SK-N-SH (cell line): ENCODE measurements around the gene MLKL. TPM values are rescaled to one million over a fixed set of nuclear protein-coding genes. Genes with fewer than 3 reads are reported as not detected.

Experiments
- CTCF ChIA-PET: fragments of 300-600, 350-600 bp; formaldehyde crosslinking; extraction: SDS; loops from one replicate; lab custom pipeline; 2021; lab: Yijun Ruan, JAX
- POLR2A ChIA-PET: fragments of 350-600 bp; sonication (Branson Sonifier 250); formaldehyde crosslinking; extraction: SDS; loops from one replicate; lab custom pipeline; 2020; ENCODE audit warnings: antibody characterized with exemption, inconsistent platforms; lab: Yijun Ruan, JAX
- DNase-seq: peaks from one replicate; pipeline ENCODE4 v3.0.0; 2012
- H2AFZ ChIP-seq: fragments of 200-600 bp; sonication (generic); 2 replicates; pipeline ENCODE4 v1.8.1; 2016; ENCODE audit warnings: antibody characterized with exemption, mild to moderate bottlenecking, low read depth
- H3F3A ChIP-seq: fragments of 200-600 bp; sonication (generic); replicated peaks from 2 replicates; pipeline ENCODE3; 2016; ENCODE audit warnings: antibody characterized with exemption, mild to moderate bottlenecking; ENCODE audit not compliant: insufficient read depth
- H3K27ac ChIP-seq, 2 experiments: fragments of 200-500 bp in 1 of 2; fragments of 200-600 bp in 1 of 2; sonication (Bioruptor generic) in 1 of 2; sonication (generic), shearing (Covaris generic) in 1 of 2; 2 replicates each; pipeline versions ENCODE4 v1.5.1 to v1.6.1; 2014 to 2016; ENCODE audit warnings: low read depth in 2 of 2, inconsistent platforms in 1 of 2, low read length in 1 of 2, mild to moderate bottlenecking in 1 of 2, mixed read lengths in 1 of 2
- H3K27me3 ChIP-seq: fragments of 200-600 bp; sonication (generic), shearing (Covaris generic); 2 replicates; pipeline ENCODE4 v1.6.1; 2016; ENCODE audit warnings: mixed run types; ENCODE audit not compliant: insufficient read depth
- H3K36me3 ChIP-seq, 2 experiments: fragments of 200-500 bp in 1 of 2; fragments of 200-600 bp in 1 of 2; sonication (Bioruptor generic) in 1 of 2; sonication (generic) in 1 of 2; replicated peaks in 1 of 2; 2 replicates each; pipeline versions ENCODE3 to v1.5.1; 2014 to 2016; ENCODE audit warnings: low read length in 1 of 2, mild to moderate bottlenecking in 1 of 2; ENCODE audit not compliant: insufficient read depth in 2 of 2, control insufficient read depth in 1 of 2
- H3K4me1 ChIP-seq, 2 experiments: fragments of 200-500 bp in 1 of 2; fragments of 200-600 bp in 1 of 2; sonication (Bioruptor generic) in 1 of 2; sonication (generic), shearing (Covaris generic) in 1 of 2; 2 replicates each; pipeline versions ENCODE4 v1.5.1 to v1.6.1; 2014 to 2016; ENCODE audit warnings: low read depth in 1 of 2, low read length in 1 of 2, mixed run types in 1 of 2; ENCODE audit not compliant: insufficient read depth in 2 of 2, control insufficient read depth in 1 of 2
- H3K4me2 ChIP-seq: fragments of 200-600 bp; sonication (generic), shearing (Covaris generic); 2 replicates; pipeline ENCODE4 v1.6.1; 2017; ENCODE audit warnings: mixed run types
- H3K4me3 ChIP-seq, 2 experiments: fragments of 200-500 bp in 1 of 2; fragments of 200-600 bp in 1 of 2; sonication (Bioruptor generic) in 1 of 2; sonication (generic), shearing (Covaris generic) in 1 of 2; 2 replicates each; pipeline versions ENCODE4 v1.5.1 to v1.8.1; 2014 to 2016; ENCODE audit warnings: low read depth in 2 of 2, inconsistent platforms in 1 of 2, low read length in 1 of 2, mild to moderate bottlenecking in 1 of 2, mixed read lengths in 1 of 2, moderate library complexity in 1 of 2
- H3K79me2 ChIP-seq: fragments of 200-600 bp; sonication (generic); 2 replicates; pipeline ENCODE4 v1.8.1; 2017; ENCODE audit warnings: mild to moderate bottlenecking; ENCODE audit not compliant: insufficient read depth
- H3K9ac ChIP-seq: fragments of 200-600 bp; sonication (generic); 2 replicates; pipeline ENCODE4 v1.6.1; 2017; ENCODE audit warnings: mixed run types
- H3K9me2 ChIP-seq: fragments of 200-600 bp; sonication (generic); 2 replicates; pipeline ENCODE4 v1.6.1; 2017; ENCODE audit warnings: mixed run types
- H3K9me3 ChIP-seq: fragments of 200-600 bp; sonication (generic); 2 replicates; pipeline ENCODE4 v1.6.1; 2017; ENCODE audit warnings: mixed run types, mild to moderate bottlenecking, moderate library complexity
- H4K20me1 ChIP-seq: fragments of 200-600 bp; sonication (generic); 2 replicates; pipeline ENCODE4 v1.6.1; 2017; ENCODE audit warnings: mild to moderate bottlenecking, mixed run types; ENCODE audit not compliant: insufficient read depth
- ELF1 ChIP-seq: IDR thresholded peaks from 2 replicates; pipeline ENCODE4 v1.4.0; 2012
- MEF2A ChIP-seq: IDR thresholded peaks from 2 replicates; pipeline ENCODE4 v1.4.0; 2012; ENCODE audit warnings: low read depth, borderline replicate concordance
- POLR2AphosphoS5 ChIP-seq: IDR thresholded peaks from 2 replicates; pipeline ENCODE4 v1.6.1; 2012; ENCODE audit warnings: low read depth, low read length
- RAD21 ChIP-seq: IDR thresholded peaks from 2 replicates; pipeline ENCODE4 v1.6.1; 2012; ENCODE audit warnings: mild to moderate bottlenecking, low read length
- TEAD4 ChIP-seq: IDR thresholded peaks from 2 replicates; pipeline ENCODE4 v1.4.0; 2012; ENCODE audit warnings: mild to moderate bottlenecking, borderline replicate concordance; ENCODE audit not compliant: insufficient read depth
- YY1 ChIP-seq: IDR thresholded peaks from 2 replicates; pipeline ENCODE4 v1.4.0; 2012; ENCODE audit warnings: low read depth, mild to moderate bottlenecking
- ZBTB33 ChIP-seq: IDR thresholded peaks from 2 replicates; pipeline ENCODE4 v1.4.0; 2012; ENCODE audit warnings: low read depth, borderline replicate concordance
- WGBS: methylation state at CpG from one replicate; pipeline ENCODE4 v1.1.6; 2017; ENCODE audit warnings: low lambda C conversion rate; 5-methylcytosine and 5-hydroxymethylcytosine counted together
- polyA plus RNA-seq, 3 experiments: library from polyadenylated mRNA; depleted of rRNA; stranded (reverse); fragments of >200 nt; gene quantifications; 2 replicates each; pipeline ENCODE4 v1.2.3, GENCODE V29; 2012
- TF ChIP-seq, protein P1 (sequence below): fragments of 150-350 bp; IDR thresholded peaks from 2 replicates; pipeline ENCODE4 v1.6.1; 2016; ENCODE audit warnings: mild to moderate bottlenecking, low read depth, low read length
- TF ChIP-seq, protein P2 (sequence below): IDR thresholded peaks from 2 replicates; pipeline ENCODE4 v1.6.1; 2012; ENCODE audit warnings: mild to moderate bottlenecking, low read depth, low read length, moderate library complexity
- TF ChIP-seq, protein P3 (sequence below): IDR thresholded peaks from 2 replicates; pipeline ENCODE4 v1.4.0; 2012; ENCODE audit warnings: low read depth, borderline replicate concordance

MLKL gene
- polyA plus RNA-seq, 1 of the 3 experiments (the other 2 are of a cell fraction) = 3.6 TPM

GRCh38 chr16:74680681-74681080, 20.0 kb downstream of the MLKL start:
- Histone ChIP-seq H3K9me2 (no peaks in the 10 kb centered on the region), H3K27me3 (no peaks in the 10 kb centered on the region), H3K4me1 (peaks cover 0 to 2% of the 10 kb centered on the region in 2 experiments; a peak in 1 of 4 replicates), H3K27ac (no peak overlapping the region), H2AFZ (no peak overlapping the region), H3K4me2 (no peak overlapping the region), H4K20me1 (no peaks in the 10 kb centered on the region), H3K36me3 (no peaks in the 10 kb centered on the region), H3K79me2 (no peaks in the 10 kb centered on the region), H3K4me3 (no peak overlapping the region), H3K9me3 (no peaks in the 10 kb centered on the region), H3F3A (no peaks in the 10 kb centered on the region), H3K9ac (no peak overlapping the region)
- WGBS = 65% methylated on average over 6 of the region's 6 CpGs
- no peak for DNase-seq
- POLR2A ChIA-PET = interaction anchor here (0.5 kb wide), 1 partner anchor 60 kb away, joined by 3 read pairs; no protein-coding TSS in a partner anchor
- CTCF ChIA-PET = no interaction called here
- TF ChIP-seq POLR2AphosphoS5 (no peak), MEF2A (no peak)
- TF ChIP-seq, protein P1, sequence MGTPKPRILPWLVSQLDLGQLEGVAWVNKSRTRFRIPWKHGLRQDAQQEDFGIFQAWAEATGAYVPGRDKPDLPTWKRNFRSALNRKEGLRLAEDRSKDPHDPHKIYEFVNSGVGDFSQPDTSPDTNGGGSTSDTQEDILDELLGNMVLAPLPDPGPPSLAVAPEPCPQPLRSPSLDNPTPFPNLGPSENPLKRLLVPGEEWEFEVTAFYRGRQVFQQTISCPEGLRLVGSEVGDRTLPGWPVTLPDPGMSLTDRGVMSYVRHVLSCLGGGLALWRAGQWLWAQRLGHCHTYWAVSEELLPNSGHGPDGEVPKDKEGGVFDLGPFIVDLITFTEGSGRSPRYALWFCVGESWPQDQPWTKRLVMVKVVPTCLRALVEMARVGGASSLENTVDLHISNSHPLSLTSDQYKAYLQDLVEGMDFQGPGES = no peak
- TF ChIP-seq, all 33 proteins: peak for 0

DNA sequence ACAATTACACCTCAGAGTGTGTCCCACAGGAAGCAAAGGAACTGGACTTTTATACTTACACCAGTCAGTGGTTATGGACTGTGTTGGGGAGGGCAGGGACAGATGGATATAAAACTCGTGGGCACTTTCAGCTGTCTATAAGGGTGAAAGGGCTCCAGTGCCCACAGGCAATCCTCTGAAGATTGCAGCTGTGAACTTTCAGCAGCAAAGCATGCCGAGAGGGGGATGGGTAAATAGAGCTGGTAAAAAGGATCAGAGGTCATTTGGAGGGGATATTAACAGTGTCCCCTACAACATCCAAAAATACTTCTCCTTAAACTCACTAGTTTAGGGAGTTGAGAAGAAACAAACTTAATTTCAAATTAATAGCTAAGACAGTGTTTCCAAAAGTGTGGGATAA, 20.7 kb downstream of the MLKL start:
- no peaks in the 10 kb centered on the region for H3K79me2 ChIP-seq
- no peak for TF ChIP-seq ZBTB33
- TF ChIP-seq YY1 = no peak
- TF ChIP-seq TEAD4 = no peak
- no peak overlapping the region for H3K4me3 ChIP-seq
- no peak overlapping the region for H3K27ac ChIP-seq
- no peaks in the 10 kb centered on the region for H4K20me1 ChIP-seq
- no peak overlapping the region for H3K4me2 ChIP-seq
- H3K9ac ChIP-seq = no peak overlapping the region
- H3K9me3 ChIP-seq = no peaks in the 10 kb centered on the region
- CTCF ChIA-PET = interaction anchor here (1.7 kb wide), 1 partner anchor 28 kb away, joined by 4 read pairs; no protein-coding TSS in a partner anchor
- H3K36me3 ChIP-seq = no peaks in the 10 kb centered on the region
- no peaks in the 10 kb centered on the region for H3K27me3 ChIP-seq
- H3K9me2 ChIP-seq = no peaks in the 10 kb centered on the region
- WGBS = 52% methylated on average over 2 of the region's 2 CpGs
- no peak for DNase-seq
- H3F3A ChIP-seq = no peaks in the 10 kb centered on the region
- H2AFZ ChIP-seq = no peak overlapping the region
- H3K4me1 ChIP-seq = peaks cover 0 to 2% of the 10 kb centered on the region in 2 experiments; a peak in 1 of 4 replicates
- POLR2A ChIA-PET = interaction anchor here (0.5 kb wide), 1 partner anchor 60 kb away, joined by 3 read pairs; no protein-coding TSS in a partner anchor

GRCh38 chr16:74677868-74678267, 22.8 kb downstream of the MLKL start:
- no peak for DNase-seq
- Histone ChIP-seq H2AFZ (no peak overlapping the region), H3F3A (no peaks in the 10 kb centered on the region), H3K27me3 (no peaks in the 10 kb centered on the region), H3K4me3 (no peak overlapping the region), H3K4me2 (no peak overlapping the region), H3K27ac (no peak overlapping the region), H4K20me1 (no peaks in the 10 kb centered on the region), H3K9ac (no peak overlapping the region), H3K9me2 (no peaks in the 10 kb centered on the region), H3K79me2 (no peaks in the 10 kb centered on the region), H3K9me3 (no peaks in the 10 kb centered on the region), H3K36me3 (no peaks in the 10 kb centered on the region), H3K4me1 (peaks cover 0 to 2% of the 10 kb centered on the region in 2 experiments; a peak in 1 of 4 replicates)
- WGBS = 95% methylated on average over 4 of the region's 4 CpGs
- TF ChIP-seq, protein P2, sequence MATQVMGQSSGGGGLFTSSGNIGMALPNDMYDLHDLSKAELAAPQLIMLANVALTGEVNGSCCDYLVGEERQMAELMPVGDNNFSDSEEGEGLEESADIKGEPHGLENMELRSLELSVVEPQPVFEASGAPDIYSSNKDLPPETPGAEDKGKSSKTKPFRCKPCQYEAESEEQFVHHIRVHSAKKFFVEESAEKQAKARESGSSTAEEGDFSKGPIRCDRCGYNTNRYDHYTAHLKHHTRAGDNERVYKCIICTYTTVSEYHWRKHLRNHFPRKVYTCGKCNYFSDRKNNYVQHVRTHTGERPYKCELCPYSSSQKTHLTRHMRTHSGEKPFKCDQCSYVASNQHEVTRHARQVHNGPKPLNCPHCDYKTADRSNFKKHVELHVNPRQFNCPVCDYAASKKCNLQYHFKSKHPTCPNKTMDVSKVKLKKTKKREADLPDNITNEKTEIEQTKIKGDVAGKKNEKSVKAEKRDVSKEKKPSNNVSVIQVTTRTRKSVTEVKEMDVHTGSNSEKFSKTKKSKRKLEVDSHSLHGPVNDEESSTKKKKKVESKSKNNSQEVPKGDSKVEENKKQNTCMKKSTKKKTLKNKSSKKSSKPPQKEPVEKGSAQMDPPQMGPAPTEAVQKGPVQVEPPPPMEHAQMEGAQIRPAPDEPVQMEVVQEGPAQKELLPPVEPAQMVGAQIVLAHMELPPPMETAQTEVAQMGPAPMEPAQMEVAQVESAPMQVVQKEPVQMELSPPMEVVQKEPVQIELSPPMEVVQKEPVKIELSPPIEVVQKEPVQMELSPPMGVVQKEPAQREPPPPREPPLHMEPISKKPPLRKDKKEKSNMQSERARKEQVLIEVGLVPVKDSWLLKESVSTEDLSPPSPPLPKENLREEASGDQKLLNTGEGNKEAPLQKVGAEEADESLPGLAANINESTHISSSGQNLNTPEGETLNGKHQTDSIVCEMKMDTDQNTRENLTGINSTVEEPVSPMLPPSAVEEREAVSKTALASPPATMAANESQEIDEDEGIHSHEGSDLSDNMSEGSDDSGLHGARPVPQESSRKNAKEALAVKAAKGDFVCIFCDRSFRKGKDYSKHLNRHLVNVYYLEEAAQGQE = no peak
- TF ChIP-seq, protein P3, sequence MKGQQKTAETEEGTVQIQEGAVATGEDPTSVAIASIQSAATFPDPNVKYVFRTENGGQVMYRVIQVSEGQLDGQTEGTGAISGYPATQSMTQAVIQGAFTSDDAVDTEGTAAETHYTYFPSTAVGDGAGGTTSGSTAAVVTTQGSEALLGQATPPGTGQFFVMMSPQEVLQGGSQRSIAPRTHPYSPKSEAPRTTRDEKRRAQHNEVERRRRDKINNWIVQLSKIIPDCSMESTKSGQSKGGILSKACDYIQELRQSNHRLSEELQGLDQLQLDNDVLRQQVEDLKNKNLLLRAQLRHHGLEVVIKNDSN = no peak
- TF ChIP-seq RAD21 = no peak
- TF ChIP-seq ELF1 = no peak
- ChIA-PET POLR2A (no interaction called here), CTCF (no interaction called here)
